Osteoblast (primary cell): ENCODE data around the gene NUP98. TPM values are rescaled to one million over a fixed set of nuclear protein-coding genes. Genes with fewer than 3 reads are reported as not detected.
"Not testable (repeated sequence)": the region's sequence is repeated elsewhere in the genome, so short reads cannot be mapped to it uniquely, and the experiment has no call there.

ENCODE experiments used
- DNase-seq: peaks from one replicate; pipeline ENCODE4 v3.0.0; 2011; ENCODE audit warnings: low spot score, mixed read lengths; ENCODE audit not compliant: insufficient read length; ENCODE audit errors: missing footprints
- H2AFZ ChIP-seq: 2 replicates; pipeline ENCODE4 v1.6.0; 2011; ENCODE audit warnings: mild to moderate bottlenecking, low read length
- H3K27ac ChIP-seq: 2 replicates; pipeline ENCODE4 v1.5.1; 2011; ENCODE audit warnings: mild to moderate bottlenecking, low read depth, low read length, moderate library complexity
- H3K27me3 ChIP-seq: 2 replicates; pipeline ENCODE4 v1.6.0; 2012; ENCODE audit warnings: mild to moderate bottlenecking, control low read depth, inconsistent platforms, low read length, moderate library complexity; ENCODE audit not compliant: insufficient read depth
- H3K36me3 ChIP-seq: 2 replicates; pipeline ENCODE4 v1.5.1; 2011; ENCODE audit warnings: mild to moderate bottlenecking, low read length, control low read depth, moderate library complexity; ENCODE audit not compliant: insufficient read depth
- H3K4me1 ChIP-seq: 2 replicates; pipeline ENCODE4 v1.5.1; 2011; ENCODE audit warnings: mild to moderate bottlenecking, low read length, control low read depth, moderate library complexity; ENCODE audit not compliant: insufficient read depth
- H3K4me2 ChIP-seq: 2 replicates; pipeline ENCODE4 v1.6.0; 2011; ENCODE audit warnings: mild to moderate bottlenecking, low read length; ENCODE audit not compliant: insufficient read depth
- H3K4me3 ChIP-seq: fragments of 200-600 bp; sonication (generic); 3 replicates; pipeline ENCODE4 v1.5.1; 2012; ENCODE audit warnings: mild to moderate bottlenecking, low read length, inconsistent platforms; ENCODE audit not compliant: insufficient read depth
- H3K79me2 ChIP-seq: 2 replicates; pipeline ENCODE4 v1.6.0; 2012; ENCODE audit warnings: mild to moderate bottlenecking, low read length, control low read depth, inconsistent platforms; ENCODE audit not compliant: insufficient read depth
- H3K9me3 ChIP-seq: 2 replicates; pipeline ENCODE4 v1.5.1; 2011; ENCODE audit warnings: low read depth, low read length, control low read depth
- H4K20me1 ChIP-seq: 2 replicates; pipeline ENCODE4 v1.6.0; 2012; ENCODE audit warnings: mild to moderate bottlenecking, low read length, control low read depth; ENCODE audit not compliant: insufficient read depth
- total RNA-seq: library from RNA; depleted of rRNA; stranded (reverse); fragments of >200 nt; gene quantifications from 2 replicates; pipeline ENCODE4 v1.2.3, GENCODE V29; 2012
- TF ChIP-seq, protein P1 (sequence below): IDR thresholded peaks from 2 replicates; pipeline ENCODE4 v1.5.1; 2011; ENCODE audit warnings: mild to moderate bottlenecking, low read depth, low read length, moderate library complexity; ENCODE audit errors: extremely low read depth

Gene NUP98
- total RNA-seq, 1 donor = 114 TPM

DNA sequence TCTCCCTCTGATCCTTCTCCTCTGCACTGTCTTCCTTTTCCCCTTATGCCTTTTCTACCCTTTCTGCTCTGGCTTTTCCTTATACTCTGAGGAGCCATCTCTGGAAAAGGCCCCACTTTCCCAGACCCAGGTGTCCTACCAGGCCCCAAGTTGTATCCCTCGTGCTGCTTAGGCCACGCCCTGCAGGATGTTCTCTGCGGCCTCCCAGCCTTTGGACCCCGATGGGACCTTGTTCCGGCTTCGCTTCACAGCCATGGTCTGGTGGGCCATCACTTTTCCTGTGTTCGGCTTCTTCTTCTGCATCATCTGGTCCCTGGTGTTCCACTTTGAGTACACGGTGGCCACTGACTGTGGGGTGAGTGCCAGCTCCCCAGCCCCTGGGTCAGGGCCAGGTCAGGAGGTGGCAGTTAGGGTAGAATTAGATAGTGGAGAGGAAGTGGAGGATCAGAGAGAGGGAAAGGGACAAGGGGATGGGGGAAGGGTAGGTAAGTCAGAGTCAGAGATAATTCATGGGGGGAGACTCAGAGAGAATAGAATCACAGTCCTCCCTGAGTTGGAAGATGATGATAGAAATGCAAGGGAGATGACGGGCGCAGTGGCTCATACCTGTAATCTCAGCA is 19.9 kb upstream of the NUP98 start:
- no peak overlapping the region for H3K4me3 ChIP-seq
- H3K4me1 ChIP-seq = no peaks in the 10 kb centered on the region
- TF ChIP-seq, protein P1, sequence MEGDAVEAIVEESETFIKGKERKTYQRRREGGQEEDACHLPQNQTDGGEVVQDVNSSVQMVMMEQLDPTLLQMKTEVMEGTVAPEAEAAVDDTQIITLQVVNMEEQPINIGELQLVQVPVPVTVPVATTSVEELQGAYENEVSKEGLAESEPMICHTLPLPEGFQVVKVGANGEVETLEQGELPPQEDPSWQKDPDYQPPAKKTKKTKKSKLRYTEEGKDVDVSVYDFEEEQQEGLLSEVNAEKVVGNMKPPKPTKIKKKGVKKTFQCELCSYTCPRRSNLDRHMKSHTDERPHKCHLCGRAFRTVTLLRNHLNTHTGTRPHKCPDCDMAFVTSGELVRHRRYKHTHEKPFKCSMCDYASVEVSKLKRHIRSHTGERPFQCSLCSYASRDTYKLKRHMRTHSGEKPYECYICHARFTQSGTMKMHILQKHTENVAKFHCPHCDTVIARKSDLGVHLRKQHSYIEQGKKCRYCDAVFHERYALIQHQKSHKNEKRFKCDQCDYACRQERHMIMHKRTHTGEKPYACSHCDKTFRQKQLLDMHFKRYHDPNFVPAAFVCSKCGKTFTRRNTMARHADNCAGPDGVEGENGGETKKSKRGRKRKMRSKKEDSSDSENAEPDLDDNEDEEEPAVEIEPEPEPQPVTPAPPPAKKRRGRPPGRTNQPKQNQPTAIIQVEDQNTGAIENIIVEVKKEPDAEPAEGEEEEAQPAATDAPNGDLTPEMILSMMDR = no peak
- H2AFZ ChIP-seq = no peak overlapping the region
- no peaks in the 10 kb centered on the region for H3K27me3 ChIP-seq
- H3K79me2 ChIP-seq = no peaks in the 10 kb centered on the region
- no peaks in the 10 kb centered on the region for H4K20me1 ChIP-seq
- DNase-seq = peak; percentile 32
- H3K9me3 ChIP-seq = no peaks in the 10 kb centered on the region
- no peak overlapping the region for H3K27ac ChIP-seq
- H3K36me3 ChIP-seq = no peaks in the 10 kb centered on the region
- H3K4me2 ChIP-seq = no peak overlapping the region

DNA sequence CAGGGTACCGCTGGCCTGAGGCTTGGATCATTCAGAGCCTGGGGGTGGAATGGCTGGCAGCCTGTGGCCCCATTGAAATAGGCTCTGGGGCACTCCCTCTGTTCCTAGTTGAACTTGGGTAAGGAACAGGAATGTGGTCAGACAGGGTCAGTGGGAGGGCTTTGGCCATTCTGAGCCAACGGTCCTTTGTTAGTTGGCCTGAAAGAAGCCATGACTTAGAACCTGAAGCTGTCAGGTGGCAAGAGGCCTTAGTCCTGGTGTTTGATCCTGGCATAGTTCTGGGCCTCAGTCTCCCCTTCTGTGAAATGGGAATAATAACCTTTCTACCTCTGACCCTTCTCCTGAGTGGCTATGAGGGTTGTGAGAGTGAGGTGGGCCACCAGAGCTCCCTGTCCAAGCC is 19.3 kb upstream of the NUP98 start:
- no peak overlapping the region for H2AFZ ChIP-seq
- TF ChIP-seq, protein P1 = no peak
- H3K4me3 ChIP-seq = no peak overlapping the region
- H3K4me2 ChIP-seq = no peak overlapping the region
- H3K9me3 ChIP-seq = no peaks in the 10 kb centered on the region
- no peak overlapping the region for H3K27ac ChIP-seq
- no peak for DNase-seq
- no peaks in the 10 kb centered on the region for H3K79me2 ChIP-seq
- no peaks in the 10 kb centered on the region for H4K20me1 ChIP-seq
- H3K27me3 ChIP-seq = no peaks in the 10 kb centered on the region
- no peaks in the 10 kb centered on the region for H3K36me3 ChIP-seq
- H3K4me1 ChIP-seq = no peaks in the 10 kb centered on the region

DNA sequence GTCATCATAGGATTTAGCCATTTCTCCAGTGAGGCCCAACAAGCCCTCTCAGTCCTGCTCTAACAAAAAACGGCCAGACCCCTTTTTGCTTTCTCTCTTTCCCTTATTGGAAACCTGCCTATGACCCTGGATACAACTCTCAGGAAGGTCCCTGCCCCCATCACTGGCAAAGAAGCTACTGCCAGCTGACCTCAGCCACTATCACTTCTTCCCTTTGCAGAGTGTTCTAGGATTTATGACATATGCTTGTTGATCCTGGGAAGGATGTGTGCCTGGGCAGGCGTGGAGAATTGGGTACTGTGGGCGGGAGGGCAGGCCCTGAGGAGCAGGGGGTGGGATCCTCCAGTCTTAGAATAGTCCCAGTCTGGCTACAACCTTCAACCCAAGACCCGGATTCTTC is 18.5 kb upstream of the NUP98 start:
- Histone ChIP-seq H3K27me3 (no peaks in the 10 kb centered on the region), H2AFZ (no peak overlapping the region), H3K4me1 (no peaks in the 10 kb centered on the region), H3K4me2 (no peak overlapping the region), H4K20me1 (no peaks in the 10 kb centered on the region), H3K79me2 (no peaks in the 10 kb centered on the region), H3K36me3 (no peaks in the 10 kb centered on the region), H3K4me3 (no peak overlapping the region), H3K27ac (no peak overlapping the region), H3K9me3 (no peaks in the 10 kb centered on the region)
- no peak for DNase-seq
- TF ChIP-seq, protein P1 = no peak

DNA sequence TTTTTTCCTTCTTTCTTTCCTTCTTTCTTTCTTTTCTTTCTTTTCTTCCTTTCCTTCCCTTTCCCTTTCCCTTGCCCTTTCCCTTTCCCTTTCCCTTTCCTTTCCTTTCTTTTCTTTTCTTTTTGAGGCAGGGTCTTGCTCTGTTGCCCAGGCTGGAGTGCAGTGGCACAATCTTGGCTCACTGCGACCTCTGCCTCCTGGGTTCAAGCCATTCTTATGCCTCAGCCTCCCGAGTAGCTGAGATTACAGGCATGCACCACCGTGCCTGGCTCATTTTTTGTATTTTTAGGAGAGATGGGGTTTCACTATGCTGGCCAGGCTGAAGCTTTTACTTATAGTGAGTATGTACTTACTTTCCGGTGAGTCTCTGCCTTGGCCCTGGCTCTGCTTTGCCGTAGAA is 17.5 kb upstream of the NUP98 start:
- H3K4me1 ChIP-seq, H3K9me3 ChIP-seq, H3K27me3 ChIP-seq, H3K4me2 ChIP-seq, H2AFZ ChIP-seq, H3K36me3 ChIP-seq, H3K27ac ChIP-seq, H3K4me3 ChIP-seq, H3K79me2 ChIP-seq, H4K20me1 ChIP-seq, DNase-seq: not testable (repeated sequence)
